TTC549 (cell line): ENCODE data around the gene PNPLA7.
"Not testable (repeated sequence)": the region's sequence is repeated elsewhere in the genome, so short reads cannot be mapped to it uniquely, and the experiment has no call there.

Source experiments
- FAIRE-seq: peaks from 2 replicates; lab custom pipeline; 2012; peaks lifted over from hg19 to GRCh38; lab: Jason Lieb, UNC

Gene PNPLA7

DNA sequence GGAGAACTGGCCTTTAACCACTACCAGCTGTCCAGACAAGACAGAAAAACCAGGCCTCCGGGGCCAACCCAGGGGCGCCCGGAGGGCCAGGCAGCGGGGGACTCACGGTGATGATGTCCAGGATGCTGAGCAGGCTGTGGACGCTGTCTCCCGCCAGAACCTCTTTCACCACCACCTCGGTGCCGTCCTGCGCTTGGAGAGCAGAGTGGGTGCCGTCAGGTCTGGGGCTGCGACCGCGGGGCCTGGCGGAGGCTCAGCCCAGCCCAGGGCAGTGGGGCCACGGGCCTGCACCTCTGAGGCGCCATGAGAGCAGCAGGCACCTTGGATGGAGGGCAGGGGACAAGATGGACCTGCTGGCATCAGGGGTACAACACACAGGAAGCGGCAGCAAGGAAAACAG is 9.7 kb downstream of the PNPLA7 start:
- FAIRE-seq: no peak

DNA sequence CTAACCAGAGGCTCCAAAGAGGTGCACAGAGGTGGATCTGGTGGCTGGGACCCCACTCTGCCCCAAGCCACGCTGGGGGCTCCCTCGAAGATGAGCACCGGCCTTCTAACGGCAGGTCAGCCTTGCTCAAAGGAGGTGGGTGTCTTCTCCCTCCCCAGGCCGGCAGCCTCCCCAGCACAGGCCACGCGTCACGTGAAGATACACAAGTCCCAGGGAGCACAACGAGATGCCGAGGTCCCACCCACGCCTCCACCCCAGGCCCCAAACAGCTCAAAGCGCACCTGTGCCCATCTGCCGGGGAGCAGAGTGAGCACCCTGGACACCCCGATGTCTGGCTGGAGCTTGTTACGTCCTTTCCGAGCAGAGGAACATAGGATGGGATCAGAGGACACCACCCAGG is 12.1 kb downstream of the PNPLA7 start:
- FAIRE-seq: no peak

- FAIRE-seq: not testable (repeated sequence)
These were observed 13.5 kb downstream of the PNPLA7 start for GRCh38 chr9:137536594-137537131.

- no peak for FAIRE-seq
These were observed 15.1 kb downstream of the PNPLA7 start for GRCh38 chr9:137535120-137535428.

- FAIRE-seq: no peak
These were observed 15.7 kb downstream of the PNPLA7 start for GRCh38 chr9:137534256-137535119.

DNA sequence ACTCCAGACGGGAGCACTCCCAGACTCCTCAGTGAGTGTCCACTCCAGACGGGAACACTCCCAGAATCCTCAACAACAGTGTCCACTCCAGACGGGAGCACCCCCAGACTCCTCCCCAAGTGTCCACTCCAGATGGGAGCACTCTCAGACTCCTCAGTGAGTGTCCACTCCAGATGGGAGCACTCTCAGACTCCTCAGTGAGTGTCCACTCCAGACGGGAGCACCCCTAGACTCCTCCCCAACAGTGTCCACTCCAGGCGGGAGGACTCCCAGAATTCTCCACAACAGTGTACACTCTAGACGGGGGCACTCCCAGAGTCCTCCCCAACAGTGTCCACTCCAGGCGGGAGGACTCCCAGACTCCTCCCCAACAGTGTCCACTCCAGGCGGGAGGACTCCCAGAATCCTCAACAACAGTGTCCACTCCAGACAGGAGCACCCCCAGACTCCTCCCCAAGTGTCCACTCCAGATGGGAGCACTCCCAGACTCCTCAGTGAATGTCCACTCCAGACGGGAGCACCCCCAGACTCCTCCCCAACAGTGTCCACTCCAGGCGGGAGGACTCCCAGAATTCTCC is 17.2 kb downstream of the PNPLA7 start:
- FAIRE-seq: not testable (repeated sequence)

DNA sequence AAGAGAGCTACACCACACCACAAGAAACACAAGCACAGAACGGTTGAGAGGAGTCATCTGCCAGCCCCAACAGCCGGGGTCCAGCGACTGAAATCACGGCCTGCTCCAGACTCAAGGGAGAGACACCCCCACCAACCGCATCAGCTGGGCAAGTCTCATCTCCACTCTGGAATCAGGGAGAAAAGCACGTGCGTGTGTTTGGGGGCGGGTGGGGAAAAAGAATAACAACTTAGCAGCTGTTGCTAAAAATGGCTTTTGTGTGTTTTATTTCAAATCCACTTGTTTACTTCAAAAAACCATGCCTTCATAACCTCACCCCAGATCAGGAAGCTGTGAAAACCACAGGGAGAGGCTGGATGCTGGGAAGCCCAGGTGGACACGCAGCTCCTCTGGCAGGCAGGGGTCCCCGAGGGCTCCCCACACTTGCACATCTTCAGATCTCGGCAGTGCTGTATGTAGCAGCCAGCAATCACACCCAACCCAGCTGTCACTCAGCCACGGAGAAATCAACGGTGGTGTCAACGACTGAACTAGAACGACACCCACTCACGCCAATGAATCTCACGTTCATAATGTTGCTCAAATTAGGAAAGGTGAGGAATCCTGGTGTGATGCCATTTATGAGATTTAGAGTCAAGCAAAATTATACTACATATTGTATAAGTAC is 19.0 kb downstream of the PNPLA7 start:
- no peak for FAIRE-seq

DNA sequence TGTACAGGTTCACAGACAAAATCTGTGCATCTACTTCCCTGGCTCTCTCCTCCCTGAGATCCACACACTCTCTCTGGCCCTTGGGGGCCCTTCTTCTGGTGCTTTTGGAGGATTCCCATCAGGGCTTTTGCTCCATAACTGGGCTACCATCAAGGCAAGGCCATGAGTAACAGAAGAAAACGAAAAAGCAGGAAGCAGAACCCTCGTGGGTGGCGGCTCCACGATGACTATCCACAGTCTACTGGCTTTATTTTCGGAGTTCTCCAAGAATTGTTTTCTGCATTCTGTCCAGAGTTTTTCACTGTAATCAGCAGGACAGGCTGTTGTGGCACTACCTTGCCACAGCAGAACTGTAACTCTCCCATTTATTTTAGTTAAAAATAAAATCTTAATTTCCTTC is 19.9 kb downstream of the PNPLA7 start:
- FAIRE-seq: no peak

DNA sequence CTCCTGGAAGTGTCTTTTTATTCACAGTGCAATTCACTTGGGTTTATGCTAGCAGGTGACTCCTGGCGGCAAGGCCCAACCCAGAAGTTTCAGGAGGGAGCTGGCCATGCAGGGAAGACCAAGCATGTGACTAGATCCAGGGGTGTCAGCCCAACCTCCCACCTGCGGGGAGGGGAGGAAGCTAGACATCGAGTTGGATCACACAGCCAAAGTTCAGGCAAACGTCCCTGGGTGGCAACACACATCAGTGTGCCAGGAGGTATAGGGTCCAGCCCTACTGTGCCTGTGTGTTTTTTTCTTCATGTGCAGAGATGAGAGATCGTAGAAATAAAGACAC is 25.3 kb downstream of the PNPLA7 start:
- FAIRE-seq: no peak

- no peak for FAIRE-seq
These were observed 25.8 kb downstream of the PNPLA7 start for GRCh38 chr9:137524161-137524980.

DNA sequence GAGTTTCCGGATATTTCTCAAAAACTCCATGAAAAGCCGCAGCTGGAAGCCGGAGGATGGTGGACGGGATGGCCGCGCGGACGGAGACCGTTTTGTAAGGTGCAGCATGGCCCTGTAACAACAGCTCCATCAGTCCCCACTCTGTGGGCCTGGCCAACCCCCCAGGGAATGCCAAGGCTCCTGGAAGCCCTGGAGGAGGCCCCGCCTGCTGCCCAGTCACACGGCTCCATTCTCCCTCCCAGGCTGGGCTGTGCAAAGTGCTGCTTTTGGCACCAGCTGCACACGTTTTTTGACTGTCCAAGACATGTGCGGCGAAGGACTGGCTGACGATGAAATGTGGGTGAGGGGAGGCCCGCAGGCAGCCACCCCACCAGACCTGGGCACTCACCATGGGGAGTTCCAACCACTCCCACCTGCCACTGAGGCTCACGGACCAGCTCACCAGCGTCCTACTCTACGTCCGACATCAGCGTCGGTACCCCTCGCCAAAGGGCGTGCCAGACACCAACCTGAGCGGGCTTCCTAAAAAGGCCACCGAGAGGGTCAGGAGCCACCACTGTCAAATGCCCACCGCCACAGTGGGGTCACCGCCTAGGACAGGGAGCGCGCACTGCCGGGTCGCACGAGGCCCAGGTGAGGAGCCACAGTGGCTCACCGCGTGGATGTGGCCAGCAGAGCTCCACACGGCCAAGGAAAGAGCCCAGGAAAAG is 27.3 kb downstream of the PNPLA7 start:
- no peak for FAIRE-seq

- no peak for FAIRE-seq
These were observed 28.7 kb downstream of the PNPLA7 start for GRCh38 chr9:137521405-137521985.

DNA sequence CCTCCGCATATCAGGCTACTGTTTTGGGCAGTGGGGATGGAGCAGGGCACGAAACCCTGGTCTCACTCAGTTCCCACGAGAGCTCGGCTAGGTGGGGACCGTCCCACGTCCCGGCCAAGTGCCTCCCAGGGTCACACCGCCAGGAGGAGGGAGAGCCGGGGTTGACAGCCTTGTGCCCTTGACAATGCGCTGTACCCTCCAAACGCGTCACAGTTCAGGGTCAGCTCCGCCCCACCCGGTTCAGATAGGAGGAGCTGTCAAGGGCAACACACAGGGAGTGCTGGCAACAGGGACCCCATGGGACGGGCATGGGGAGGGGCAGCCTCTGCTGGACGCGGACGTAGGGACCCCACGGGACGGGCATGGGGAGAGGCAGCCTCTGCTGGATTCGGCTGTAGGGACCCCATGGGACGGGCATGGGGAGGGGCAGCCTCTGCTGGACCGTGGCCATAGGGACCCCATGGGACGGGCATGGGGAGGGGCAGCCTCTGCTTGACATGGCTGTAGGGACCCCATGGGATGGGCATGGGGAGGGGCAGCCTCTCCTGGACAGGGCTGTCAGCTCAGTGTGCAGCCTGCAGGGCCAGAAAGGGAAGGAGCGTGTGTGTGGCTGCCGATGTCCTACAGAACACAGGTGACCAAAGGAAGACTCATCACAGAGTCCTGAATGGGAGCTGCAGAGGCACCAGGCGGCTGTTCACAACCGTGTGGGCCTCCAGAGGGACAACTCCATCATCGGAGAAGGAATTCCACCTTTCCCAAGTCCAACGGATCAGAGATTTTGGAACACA is 29.4 kb downstream of the PNPLA7 start:
- FAIRE-seq: no peak

GRCh38 chr9:137519553-137519952 is 30.6 kb downstream of the PNPLA7 start:
- no peak for FAIRE-seq

GRCh38 chr9:137518661-137519459 is 31.3 kb downstream of the PNPLA7 start:
- not testable (repeated sequence) for FAIRE-seq

DNA sequence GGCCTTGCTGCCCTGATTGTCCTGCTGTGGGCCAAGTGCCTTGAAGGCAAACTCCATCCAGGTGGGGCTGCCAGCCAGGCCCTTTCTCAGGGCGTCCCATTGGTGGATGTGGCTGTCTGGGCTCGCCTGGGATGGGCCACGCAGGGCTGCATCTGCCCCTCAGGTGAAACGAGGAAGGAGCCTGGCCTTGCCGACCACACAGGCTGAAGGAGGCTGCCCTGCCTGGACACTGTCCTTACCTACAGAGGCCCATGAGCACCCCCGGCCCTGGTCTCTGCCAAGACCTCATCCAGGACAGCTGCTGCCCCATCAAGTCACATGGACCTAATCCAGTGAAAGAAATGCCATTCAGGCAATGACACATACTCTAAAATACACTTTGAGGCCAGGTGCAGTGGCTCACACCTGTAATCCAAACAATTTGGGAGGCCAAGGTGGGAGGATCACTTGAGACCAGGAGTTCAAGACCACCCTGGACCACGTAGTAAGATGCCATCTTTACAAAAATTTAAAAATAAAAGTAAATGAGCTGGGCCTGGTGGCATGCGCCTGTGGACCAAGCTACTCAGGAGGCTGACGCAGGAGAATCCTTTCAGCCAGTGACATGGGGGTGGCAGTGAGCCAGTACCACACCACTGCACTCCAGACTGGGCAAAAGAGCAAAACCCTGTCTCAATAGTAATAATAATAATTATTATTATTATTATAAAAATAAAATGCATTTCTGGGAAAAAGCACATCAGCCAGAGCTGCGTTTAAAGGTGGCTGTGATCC is 33.9 kb downstream of the PNPLA7 start:
- no peak for FAIRE-seq

- FAIRE-seq: no peak
These were observed 34.9 kb downstream of the PNPLA7 start for GRCh38 chr9:137515338-137515724.

DNA sequence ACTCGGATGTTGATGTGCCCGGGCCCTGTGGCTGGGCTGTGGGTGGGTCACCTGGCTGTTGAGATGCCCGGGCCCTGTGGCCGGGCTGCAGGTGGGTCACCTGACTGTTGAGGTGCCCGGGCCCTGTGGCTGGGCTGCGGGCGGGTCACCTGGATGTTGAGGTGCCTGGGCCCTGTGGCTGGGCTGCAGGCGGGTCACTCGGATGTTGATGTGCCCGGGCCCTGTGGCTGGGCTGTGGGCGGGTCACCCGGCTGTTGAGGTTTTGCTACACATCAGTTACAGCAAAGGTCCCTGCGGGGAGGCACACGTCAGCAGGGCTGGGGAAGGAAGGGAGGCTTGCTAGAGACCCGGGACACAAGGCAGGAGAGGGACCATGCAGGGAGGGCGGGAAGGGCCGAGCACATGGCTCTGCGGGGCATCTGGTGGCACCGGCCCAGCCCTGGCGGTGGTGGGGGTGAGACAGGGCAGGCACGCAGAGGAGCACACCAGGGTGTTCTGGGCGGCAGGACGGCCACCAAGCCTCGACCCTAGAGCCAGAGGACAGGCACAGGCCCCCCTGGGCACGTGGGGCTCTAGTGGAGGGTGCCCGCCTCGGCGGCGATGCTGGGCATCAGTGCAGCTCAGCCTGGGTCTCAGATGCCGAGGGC is 35.4 kb downstream of the PNPLA7 start:
- FAIRE-seq: no peak
